Activated B cell treated with CpG ODN at 0.5 μM for 24 hours (primary cell): ENCODE data around the gene TTL. TPM values are rescaled to one million over a fixed set of nuclear protein-coding genes. Genes with fewer than 3 reads are reported as not detected.

ENCODE experiments used
- ATAC-seq: fragments of 200-7000 bp; cut with Tn5 transposase; one replicate; pipeline ENCODE4 v1.10.0; 2021; ENCODE audit warnings: low read depth, mild to moderate bottlenecking, moderate library complexity
- CTCF ChIA-PET: fragments of 350-600 bp; sonication (Branson Sonifier 250); formaldehyde crosslinking; loops from one replicate; lab custom pipeline; 2021; ENCODE audit warnings: antibody characterized with exemption; lab: Charles Lee
- POLR2A ChIA-PET: fragments of 350-600 bp; sonication (Branson Sonifier 250); formaldehyde crosslinking; loops from one replicate; lab custom pipeline; 2021; ENCODE audit warnings: antibody characterized with exemption; lab: Charles Lee
- DNase-seq: peaks from one replicate; pipeline ENCODE4 v3.0.0; 2022
- H3K27ac Mint-ChIP-seq: one replicate; pipeline ENCODE4 v1.8.0; 2020; ENCODE audit warnings: mixed read lengths
- H3K27me3 Mint-ChIP-seq: one replicate; pipeline ENCODE4 v1.8.0; 2021; ENCODE audit warnings: mixed read lengths
- H3K36me3 Mint-ChIP-seq: one replicate; pipeline ENCODE4 v1.8.0; 2021; ENCODE audit warnings: low read depth, mixed read lengths
- H3K4me1 Mint-ChIP-seq: one replicate; pipeline ENCODE4 v1.8.0; 2021; ENCODE audit warnings: mixed read lengths
- H3K4me3 Mint-ChIP-seq: one replicate; pipeline ENCODE4 v1.8.0; 2020; ENCODE audit warnings: mild to moderate bottlenecking, mixed read lengths
- H3K9me3 Mint-ChIP-seq: one replicate; pipeline ENCODE4 v1.8.0; 2020; ENCODE audit warnings: mixed read lengths
- CTCF ChIP-seq: fragments of 200-600 bp; IDR thresholded peaks from one replicate; pipeline ENCODE4 v1.8.0; 2022; ENCODE audit warnings: antibody characterized with exemption, mild to moderate bottlenecking
- intact Hi-C: fragments of 100-400 bp; cut with micrococcal nuclease; formaldehyde crosslinking; loops from one replicate; pipeline ENCODE4 v1.15.1; 2024
- total RNA-seq: library from RNA; stranded (reverse); gene quantifications from 2 replicates; pipeline ENCODE4 v1.2.3, GENCODE V29; 2022

TTL gene
- total RNA-seq, 1 donor from 2014 or later = 20.8 TPM

- POLR2A ChIA-PET = interaction anchor here (0.5 to 3.5 kb wide), 11 partner anchors 33 to 123 kb away, joined by 3 to 16 read pairs (median 4); partner anchors contain the start of gene SLC20A1
- peak overlapping the region; percentile 96 for H3K4me3 Mint-ChIP-seq
- H3K27me3 Mint-ChIP-seq = no peaks in the 10 kb centered on the region
- H3K36me3 Mint-ChIP-seq = peaks cover 30% of the 10 kb centered on the region
- CTCF ChIA-PET = interaction anchor here (0.6 to 2.1 kb wide), 3 partner anchors 104 to 141 kb away, joined by 3 to 6 read pairs (median 4); no protein-coding TSS in a partner anchor
- intact Hi-C loops = loop anchor here (5.0 to 10.0 kb wide), 5 partner anchors 62 to 700 kb away; partner anchors contain the start of genes ANAPC1, SLC20A1, ZC3H6 and ZC3H8
- TF ChIP-seq CTCF = no peak
- H3K9me3 Mint-ChIP-seq = no peaks in the 10 kb centered on the region
- H3K4me1 Mint-ChIP-seq = peaks cover 33% of the 10 kb centered on the region
- H3K27ac Mint-ChIP-seq = peak overlapping the region; percentile 96
- no peak for ATAC-seq
- DNase-seq = no peak
Observed at GRCh38 chr2:112584891-112585250, 102.9 kb downstream of the TTL start.

- no peak for ATAC-seq
- H3K27ac Mint-ChIP-seq = peak overlapping the region; percentile 96
- H3K36me3 Mint-ChIP-seq = peaks cover 32% of the 10 kb centered on the region
- H3K9me3 Mint-ChIP-seq = no peaks in the 10 kb centered on the region
- peaks cover 33% of the 10 kb centered on the region for H3K4me1 Mint-ChIP-seq
- H3K27me3 Mint-ChIP-seq = no peaks in the 10 kb centered on the region
- TF ChIP-seq CTCF = no peak
- no peak for DNase-seq
- CTCF ChIA-PET = interaction anchor here (0.9 to 2.1 kb wide), 2 partner anchors 105 to 141 kb away, joined by 4 to 6 read pairs; no protein-coding TSS in a partner anchor
- peak overlapping the region; percentile 96 for H3K4me3 Mint-ChIP-seq
- intact Hi-C loops = loop anchor here (10.0 kb wide), 1 partner anchor 701 kb away; the partner anchor contains the start of gene ANAPC1
- POLR2A ChIA-PET = interaction anchor here (0.5 to 3.5 kb wide), 10 partner anchors 39 to 123 kb away, joined by 3 to 16 read pairs (median 4); partner anchors contain the start of gene SLC20A1
Observed at GRCh38 chr2:112585400-112585799, 103.4 kb downstream of the TTL start.

- Mint-ChIP-seq H3K4me3 (peak overlapping the region; percentile 42), H3K36me3 (peaks cover 33% of the 10 kb centered on the region), H3K9me3 (no peaks in the 10 kb centered on the region), H3K27me3 (no peaks in the 10 kb centered on the region), H3K27ac (no peak overlapping the region), H3K4me1 (peaks cover 33% of the 10 kb centered on the region)
- intact Hi-C loops = loop anchor here (10.0 kb wide), 1 partner anchor 701 kb away; the partner anchor contains the start of gene ANAPC1
- DNase-seq (no peak), ATAC-seq (no peak)
- TF ChIP-seq CTCF = no peak
- POLR2A ChIA-PET = interaction anchor here (0.6 to 3.5 kb wide), 5 partner anchors 38 to 595 kb away, joined by 3 to 16 read pairs (median 4); partner anchors contain the start of gene SLC20A1
- CTCF ChIA-PET = no interaction called here
Observed at GRCh38 chr2:112585873-112586464, 104.0 kb downstream of the TTL start.

- Mint-ChIP-seq H3K27me3 (no peaks in the 10 kb centered on the region), H3K4me3 (no peak overlapping the region), H3K9me3 (no peaks in the 10 kb centered on the region), H3K4me1 (peaks cover 22% of the 10 kb centered on the region), H3K27ac (no peak overlapping the region), H3K36me3 (peaks cover 38% of the 10 kb centered on the region)
- intact Hi-C loops = loop anchor here (10.0 kb wide), 1 partner anchor 704 kb away; the partner anchor contains the start of gene ANAPC1
- DNase-seq (no peak), ATAC-seq (no peak)
- POLR2A ChIA-PET = no interaction called here
- CTCF ChIA-PET = no interaction called here
- TF ChIP-seq CTCF = no peak
Observed at GRCh38 chr2:112588611-112589045, 106.7 kb downstream of the TTL start.

Other genes with a start within 250 kb of the TTL start
- 17.2 and 25.7 TPM in 2 replicates for gene ZC3H8, start 227.1 kb upstream of the TTL start, total RNA-seq
- 7.0 and 7.3 TPM in 2 replicates for gene ZC3H6, start 206.6 kb upstream of the TTL start, total RNA-seq
- gene RGPD8, start 48.5 kb upstream of the TTL start, total RNA-seq = 16.4 and 26.6 TPM in 2 replicates
- 43.1 and 48.8 TPM in 2 replicates for gene POLR1B, start 60.3 kb downstream of the TTL start, total RNA-seq
- 26.0 and 28.4 TPM in 2 replicates for gene CHCHD5, start 102.5 kb downstream of the TTL start, total RNA-seq
- gene SLC20A1, start 163.8 kb downstream of the TTL start, total RNA-seq = 46.9 and 54.6 TPM in 2 replicates
- 1.4 and 2.1 TPM in 2 replicates for gene NT5DC4, start 238.9 kb downstream of the TTL start, total RNA-seq